ENCODE data around the gene FAM193A.

- TF ChIP-seq CTCF (conservative IDR thresholded peaks at IDR 0.05; ENCODE audit: low read depth, low read length) (no peak), EZH2 (IDR thresholded peaks at IDR 0.05; ENCODE audit: low read length, unreplicated experiment) (no peak)
These were observed 68.2 kb downstream of the FAM193A start for GRCh38 chr4:2604614-2605013.
